Endothelial cell of umbilical vein (primary cell): ENCODE data around the gene ST6GALNAC4. TPM values are rescaled to one million over a fixed set of nuclear protein-coding genes. Genes with fewer than 3 reads are reported as not detected.

Experiments
- BruUV-seq: library from RNA; stranded (reverse); fragments of 400-500 nt; replicated peaks from 2 replicates; lab custom pipeline; 2021; lab: Mats Ljungman, UMichigan
- CTCF ChIA-PET: fragments of 300-600, 350-600 bp; sonication (Branson Sonifier 250); formaldehyde crosslinking; loops from one replicate; lab custom pipeline; 2021; ENCODE audit warnings: antibody characterized with exemption, inconsistent platforms; lab: Charles Lee
- POLR2A ChIA-PET: fragments of 300-600, 350-600 bp; sonication (Branson Sonifier 250); formaldehyde crosslinking; loops from one replicate; lab custom pipeline; 2021; ENCODE audit warnings: antibody characterized with exemption, inconsistent platforms; lab: Charles Lee
- DNase-seq: peaks from one replicate; pipeline ENCODE4 v3.0.0-alpha.2; 2011; ENCODE audit warnings: low read depth, low spot score
- FAIRE-seq: peaks from 2 replicates; lab custom pipeline; 2011; peaks lifted over from hg19 to GRCh38; lab: Jason Lieb, UNC
- H2AFZ ChIP-seq: 2 replicates; pipeline ENCODE4 v1.6.0; 2012; ENCODE audit warnings: low read depth, low read length, control low read depth, inconsistent platforms
- H3K27ac ChIP-seq: 2 replicates; pipeline ENCODE4 v1.5.1; 2011; ENCODE audit warnings: low read depth, mild to moderate bottlenecking, control low read depth, low read length, moderate library complexity; ENCODE audit not compliant: insufficient read depth
- H3K27me3 ChIP-seq, 2 experiments: 2 replicates each; pipeline versions ENCODE4 v1.6.0 to v1.6.1; 2011; ENCODE audit warnings: low read length in 2 of 2, mixed read lengths in 1 of 2; ENCODE audit not compliant: control insufficient read depth in 2 of 2, insufficient read depth in 2 of 2
- H3K36me3 ChIP-seq, 2 experiments: 2 replicates in 1 of 2; 3 replicates in 1 of 2; pipeline ENCODE4 v1.5.1; 2011; ENCODE audit warnings: low read length in 2 of 2, mild to moderate bottlenecking in 1 of 2, moderate library complexity in 1 of 2; ENCODE audit not compliant: control insufficient read depth in 2 of 2, insufficient read depth in 2 of 2; ENCODE audit errors: extremely low read depth in 1 of 2
- H3K4me1 ChIP-seq: 3 replicates; pipeline ENCODE4 v1.5.1; 2011; ENCODE audit warnings: mild to moderate bottlenecking, low read length; ENCODE audit not compliant: control insufficient read depth, insufficient read depth; ENCODE audit errors: extremely low read depth
- H3K4me2 ChIP-seq: 2 replicates; pipeline ENCODE4 v1.6.1; 2011; ENCODE audit warnings: low read length, control low read depth, mixed read lengths; ENCODE audit not compliant: insufficient read depth
- H3K4me3 ChIP-seq, 3 experiments: fragments of 200-600 bp in 1 of 3; sonication (generic), shearing (Covaris generic) in 1 of 3; replicated peaks in 1 of 3; 2 replicates each; pipeline ENCODE4 v1.5.1; 2011 to 2016; ENCODE audit warnings: control low read depth in 3 of 3, low read length in 3 of 3, mild to moderate bottlenecking in 2 of 3, inconsistent platforms in 1 of 3, low read depth in 1 of 3, moderate library complexity in 1 of 3; ENCODE audit not compliant: insufficient read depth in 1 of 3
- H3K79me2 ChIP-seq: 2 replicates; pipeline ENCODE4 v1.6.0; 2012; ENCODE audit warnings: low read length, inconsistent platforms; ENCODE audit not compliant: control insufficient read depth, insufficient read depth
- H3K9ac ChIP-seq: replicated peaks from 2 replicates; pipeline ENCODE3; 2011; ENCODE audit warnings: low read length, control low read depth; ENCODE audit not compliant: insufficient read depth; ENCODE audit errors: extremely low read depth
- H3K9me1 ChIP-seq: replicated peaks from 3 replicates; pipeline ENCODE4 v1.6.0; 2011; ENCODE audit warnings: mild to moderate bottlenecking, low read length; ENCODE audit not compliant: control insufficient read depth, insufficient read depth; ENCODE audit errors: extremely low read depth
- H3K9me3 ChIP-seq: replicated peaks from 2 replicates; pipeline ENCODE4 v1.5.1; 2012; ENCODE audit warnings: low read length, inconsistent platforms; ENCODE audit not compliant: control insufficient read depth, insufficient read depth
- H4K20me1 ChIP-seq: replicated peaks from 2 replicates; pipeline ENCODE3; 2011; ENCODE audit warnings: mild to moderate bottlenecking, low read length; ENCODE audit not compliant: control insufficient read depth, insufficient read depth; ENCODE audit errors: extremely low read depth
- EZH2 ChIP-seq: IDR thresholded peaks from 2 replicates; pipeline ENCODE4 v1.6.1; 2012; ENCODE audit warnings: borderline replicate concordance, low read depth, mild to moderate bottlenecking, moderate library complexity, low read length, inconsistent platforms; ENCODE audit not compliant: severe bottlenecking
- FOS ChIP-seq: IDR thresholded peaks from 2 replicates; pipeline ENCODE4 v1.6.1; 2011; ENCODE audit warnings: mild to moderate bottlenecking, low read length, moderate library complexity, borderline replicate concordance; ENCODE audit not compliant: insufficient read depth
- GATA2 ChIP-seq: IDR thresholded peaks from 2 replicates; pipeline ENCODE4 v1.7.0; 2011; ENCODE audit warnings: low read depth, mild to moderate bottlenecking, moderate library complexity, mixed read lengths, low read length; ENCODE audit not compliant: insufficient read length, insufficient read depth
- JUN ChIP-seq: IDR thresholded peaks from 2 replicates; pipeline ENCODE4 v1.6.1; 2011; ENCODE audit warnings: borderline replicate concordance, low read depth; ENCODE audit not compliant: insufficient read length, insufficient read depth
- MYC ChIP-seq: IDR thresholded peaks from one replicate; pipeline ENCODE4 v1.6.1; 2011; ENCODE audit warnings: mild to moderate bottlenecking, low read depth, low read length
- POLR2A ChIP-seq: IDR thresholded peaks from 2 replicates; pipeline ENCODE4 v1.6.1; 2012; ENCODE audit warnings: low read depth, mild to moderate bottlenecking, control low read depth, low read length
- POLR2AphosphoS5 ChIP-seq: IDR thresholded peaks from 2 replicates; pipeline ENCODE4 v1.6.1; 2012; ENCODE audit warnings: low read depth, mild to moderate bottlenecking, control low read depth, low read length, moderate library complexity; ENCODE audit not compliant: insufficient read depth
- dilution Hi-C: fragments of 300-500 bp; cut with MboI; formaldehyde crosslinking; loops from one replicate; pipeline ENCODE4 v1.15.0; 2019; ENCODE audit warnings: low sequenced_read_pairs; ENCODE audit not compliant: extremely low pct_ligation_motif_present
- intact Hi-C: fragments of 100-400 bp; cut with micrococcal nuclease; formaldehyde crosslinking; loops from one replicate; pipeline ENCODE4 v1.10.0; 2022
- polyA plus RNA-seq, 4 experiments: library from polyadenylated mRNA; depleted of rRNA in 3 of 4; stranded (reverse) in 3 of 4; unstranded in 1 of 4; fragments of >200 nt; gene quantifications; 2 replicates each; pipeline versions ENCODE4 v1.2.1 to v1.2.3, GENCODE V29; 2011 to 2012; ENCODE audit warnings: missing spikeins in 1 of 4
- total RNA-seq: library from RNA; stranded (reverse); gene quantifications from 2 replicates; pipeline ENCODE4 v1.2.3, GENCODE V29; 2021
- TF ChIP-seq, protein P1 (sequence below), 2 donors: IDR thresholded peaks; 1 replicate in 1 of 2; 2 replicates in 1 of 2; pipeline ENCODE4 v1.5.1; 2011; ENCODE audit warnings: low read length in 2 of 2, mild to moderate bottlenecking in 2 of 2, moderate library complexity in 2 of 2, control low read depth in 1 of 2, inconsistent platforms in 1 of 2, low read depth in 1 of 2; ENCODE audit not compliant: insufficient read depth in 1 of 2; ENCODE audit errors: extremely low read depth in 1 of 2
- TF ChIP-seq, protein P2 (sequence below): IDR thresholded peaks from 2 replicates; pipeline ENCODE4 v1.6.1; 2011; ENCODE audit not compliant: insufficient read depth, insufficient read length

Gene ST6GALNAC4
- total and polyA plus RNA-seq, 2 donors (not counting 3 experiments of a cell fraction or from before 2014, with no cell fraction given), result 45.9 to 85.3 TPM

DNA sequence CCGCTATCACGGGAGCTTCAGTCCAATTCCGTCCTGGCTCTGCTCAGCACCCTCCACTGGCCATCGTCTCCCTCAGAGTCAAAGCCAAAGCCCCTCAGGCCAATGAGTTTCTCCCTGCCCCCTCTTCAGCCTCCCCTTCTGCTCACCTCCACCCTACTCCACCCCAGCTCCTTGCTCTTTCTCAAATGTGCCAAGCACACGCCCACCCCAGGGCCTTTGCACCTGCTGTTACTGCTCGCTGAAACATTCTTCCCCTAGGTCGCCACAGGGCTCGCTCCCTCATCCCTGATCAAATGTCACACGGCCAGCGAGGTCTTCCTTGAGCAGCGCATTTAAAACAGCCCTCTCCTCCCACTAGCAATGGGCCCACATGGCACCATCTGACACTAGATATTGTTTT lies 56.1 kb downstream of the ST6GALNAC4 start:
- DNase-seq (no peak), FAIRE-seq (no peak)
- H3K36me3 ChIP-seq, result no peaks in the 10 kb centered on the region
- H3K4me3 ChIP-seq, result no peak overlapping the region
- H3K4me2 ChIP-seq, result no peak overlapping the region
- POLR2A ChIA-PET, result no interaction called here
- CTCF ChIA-PET, result interaction anchor here (2.7 kb wide), 1 partner anchor 9 kb away, joined by 11 read pairs; no protein-coding TSS in a partner anchor
- intact Hi-C loops (no loop called here), dilution Hi-C loops (no loop called here)
- no peak overlapping the region for H2AFZ ChIP-seq
- no peak overlapping the region for H3K9ac ChIP-seq
- H3K9me1 ChIP-seq, result no peaks in the 10 kb centered on the region
- no peaks in the 10 kb centered on the region for H3K79me2 ChIP-seq
- H3K27ac ChIP-seq, result no peak overlapping the region
- TF ChIP-seq POLR2AphosphoS5 (no peak), EZH2 (no peak), JUN (no peak), GATA2 (no peak)
- TF ChIP-seq, protein P1, sequence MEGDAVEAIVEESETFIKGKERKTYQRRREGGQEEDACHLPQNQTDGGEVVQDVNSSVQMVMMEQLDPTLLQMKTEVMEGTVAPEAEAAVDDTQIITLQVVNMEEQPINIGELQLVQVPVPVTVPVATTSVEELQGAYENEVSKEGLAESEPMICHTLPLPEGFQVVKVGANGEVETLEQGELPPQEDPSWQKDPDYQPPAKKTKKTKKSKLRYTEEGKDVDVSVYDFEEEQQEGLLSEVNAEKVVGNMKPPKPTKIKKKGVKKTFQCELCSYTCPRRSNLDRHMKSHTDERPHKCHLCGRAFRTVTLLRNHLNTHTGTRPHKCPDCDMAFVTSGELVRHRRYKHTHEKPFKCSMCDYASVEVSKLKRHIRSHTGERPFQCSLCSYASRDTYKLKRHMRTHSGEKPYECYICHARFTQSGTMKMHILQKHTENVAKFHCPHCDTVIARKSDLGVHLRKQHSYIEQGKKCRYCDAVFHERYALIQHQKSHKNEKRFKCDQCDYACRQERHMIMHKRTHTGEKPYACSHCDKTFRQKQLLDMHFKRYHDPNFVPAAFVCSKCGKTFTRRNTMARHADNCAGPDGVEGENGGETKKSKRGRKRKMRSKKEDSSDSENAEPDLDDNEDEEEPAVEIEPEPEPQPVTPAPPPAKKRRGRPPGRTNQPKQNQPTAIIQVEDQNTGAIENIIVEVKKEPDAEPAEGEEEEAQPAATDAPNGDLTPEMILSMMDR (IDR thresholded peaks at IDR 0.05; ENCODE audit: extremely low read depth in 1 of 2, insufficient read depth in 1 of 2, low read depth in 1 of 2, low read length in 2 of 2), result no peak
- H3K9me3 ChIP-seq, result no peaks in the 10 kb centered on the region
- no peaks in the 10 kb centered on the region for H4K20me1 ChIP-seq
- peaks cover 33% of the 10 kb centered on the region for H3K4me1 ChIP-seq
- no TSS peak for BruUV-seq
- H3K27me3 ChIP-seq, result no peaks in the 10 kb centered on the region

GRCh38 chr9:127860260-127860659 lies 56.6 kb downstream of the ST6GALNAC4 start:
- FAIRE-seq (no peak), DNase-seq (no peak)
- Histone ChIP-seq H2AFZ (no peak overlapping the region), H3K9me1 (no peaks in the 10 kb centered on the region), H3K4me1 (peaks cover 32% of the 10 kb centered on the region), H3K4me3 (no peak overlapping the region), H3K9me3 (no peaks in the 10 kb centered on the region), H3K9ac (no peak overlapping the region), H3K27ac (no peak overlapping the region), H3K27me3 (no peaks in the 10 kb centered on the region), H3K79me2 (no peaks in the 10 kb centered on the region), H3K4me2 (no peak overlapping the region), H4K20me1 (no peaks in the 10 kb centered on the region), H3K36me3 (no peaks in the 10 kb centered on the region)
- intact Hi-C loops, result no loop called here
- ChIA-PET POLR2A (no interaction called here), CTCF (interaction anchor here (2.7 kb wide), 1 partner anchor 9 kb away, joined by 11 read pairs; no protein-coding TSS in a partner anchor)
- dilution Hi-C loops, result no loop called here
- no TSS peak for BruUV-seq
- TF ChIP-seq, protein P1 (IDR thresholded peaks at IDR 0.05; ENCODE audit: extremely low read depth in 1 of 2, insufficient read depth in 1 of 2, low read depth in 1 of 2, low read length in 2 of 2), result no peak
- TF ChIP-seq GATA2, result no peak
- no peak for TF ChIP-seq POLR2A
- TF ChIP-seq FOS, result no peak
- no peak for TF ChIP-seq MYC
- TF ChIP-seq, protein P2, sequence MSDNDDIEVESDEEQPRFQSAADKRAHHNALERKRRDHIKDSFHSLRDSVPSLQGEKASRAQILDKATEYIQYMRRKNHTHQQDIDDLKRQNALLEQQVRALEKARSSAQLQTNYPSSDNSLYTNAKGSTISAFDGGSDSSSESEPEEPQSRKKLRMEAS, result no peak
- TF ChIP-seq POLR2AphosphoS5, result no peak
- TF ChIP-seq JUN, result no peak
- no peak for TF ChIP-seq EZH2
